GM21737 (cell line): Measurements from ENCODE around the gene KMT2E.
A peak's percentile ranks its signal among the peaks of the same experiment; 100 is the strongest.

Experiments used
- ATAC-seq: cut with Tn5 transposase; IDR thresholded peaks from one replicate; pipeline ENCODE4 v1.9.1; 2021; ENCODE audit warnings: mild to moderate bottlenecking, moderate library complexity; ENCODE audit not compliant: unreplicated experiment

Gene KMT2E

DNA sequence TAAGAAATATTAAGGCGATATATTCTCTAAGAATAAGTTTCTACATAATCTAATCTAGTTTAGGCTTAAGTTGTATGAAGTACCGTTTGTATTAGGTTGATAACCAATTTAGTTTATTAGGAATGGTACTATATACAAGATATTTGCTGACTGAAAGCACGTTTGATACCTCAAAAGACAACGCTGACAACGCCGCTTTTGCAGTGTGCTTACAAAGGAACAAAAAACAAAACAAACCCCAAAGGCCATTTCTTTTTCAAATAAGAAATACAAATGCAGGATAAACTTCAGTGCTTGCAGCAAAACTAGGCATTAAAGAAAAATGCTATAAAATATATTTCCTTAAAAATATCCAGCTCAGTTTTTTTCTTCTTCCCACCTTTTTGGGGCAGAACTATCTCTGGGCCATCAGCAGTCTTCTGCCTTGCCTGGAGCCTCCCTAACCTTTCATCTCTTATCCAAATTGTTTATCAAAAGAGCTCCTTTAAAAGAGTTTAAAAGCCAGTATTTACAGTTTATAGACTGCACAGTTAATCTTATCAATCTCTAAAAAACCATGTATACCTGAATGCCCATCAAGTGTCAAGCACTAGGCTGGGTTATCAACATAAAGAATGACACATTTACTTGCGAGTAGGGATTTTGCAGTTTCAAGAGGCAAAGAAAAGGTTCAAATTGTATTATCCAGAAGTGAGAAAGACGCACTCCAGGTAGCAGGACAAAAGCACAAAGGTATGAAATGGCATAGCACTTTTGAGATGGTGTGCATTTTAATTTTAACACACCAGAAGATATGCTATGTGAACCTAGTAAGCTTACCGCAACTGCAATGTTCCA, 4.1 kb upstream of the KMT2E start:
- no peak for ATAC-seq

DNA sequence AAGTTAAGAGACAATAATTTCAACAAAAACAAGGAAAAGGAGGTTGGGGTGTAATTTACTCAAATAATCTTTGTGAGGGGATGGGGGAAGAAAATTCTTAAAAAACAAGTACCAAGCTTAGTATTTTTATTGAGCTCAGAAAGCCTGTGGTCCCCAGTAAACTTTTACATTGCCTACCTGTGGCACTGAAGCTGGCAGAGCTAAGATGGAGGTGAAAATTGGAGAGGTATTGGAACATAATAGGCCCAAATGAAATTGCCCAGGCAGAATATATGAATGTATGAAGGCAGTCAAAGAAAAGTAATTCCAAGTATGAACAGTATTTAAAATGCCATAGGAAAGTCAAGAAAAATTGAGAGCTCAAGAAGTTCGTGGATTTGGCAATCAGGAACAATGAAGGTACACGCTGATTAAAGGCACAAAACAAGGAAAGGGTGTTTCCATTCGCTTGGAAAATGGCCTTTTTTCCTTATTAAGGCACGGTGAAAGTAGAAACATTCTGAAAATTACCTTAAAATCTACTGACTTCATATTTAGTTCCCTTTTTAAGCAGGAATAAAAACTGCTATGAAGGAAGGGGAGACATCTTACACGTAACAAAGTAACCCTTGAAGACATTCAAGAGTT, 3.4 kb upstream of the KMT2E start:
- no peak for ATAC-seq

DNA sequence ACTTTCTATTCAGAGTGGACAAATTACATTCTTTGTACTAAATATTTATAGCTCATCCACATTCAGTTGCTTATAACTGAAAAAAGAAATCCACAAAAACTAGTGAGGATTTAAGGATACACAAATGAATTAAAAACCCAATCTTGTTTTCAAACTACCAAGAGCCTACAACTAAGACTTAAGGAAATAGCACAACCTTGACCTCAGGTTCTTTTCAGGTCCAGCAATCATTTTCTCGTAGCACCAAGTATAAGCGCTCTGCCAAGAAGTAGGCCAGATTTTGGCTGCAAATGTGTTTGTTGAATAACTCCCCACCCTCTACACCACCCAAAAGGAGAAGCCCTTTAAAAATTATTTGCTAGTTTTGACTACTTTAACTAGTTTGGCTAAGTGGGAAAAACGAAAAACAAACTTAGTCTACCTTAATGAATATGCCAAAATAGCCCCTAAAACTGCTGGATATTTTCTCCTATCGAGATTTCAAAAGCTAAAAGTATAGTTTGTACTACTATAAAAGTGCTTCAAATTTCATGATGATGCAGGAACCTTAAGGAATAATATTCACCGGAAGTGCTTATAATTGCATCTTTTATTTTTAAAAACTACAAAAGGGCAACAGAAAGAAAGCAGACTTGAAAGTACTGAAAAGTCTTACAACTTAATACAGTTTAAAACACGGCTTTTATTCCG, 2.7 kb upstream of the KMT2E start:
- ATAC-seq: no peak

DNA sequence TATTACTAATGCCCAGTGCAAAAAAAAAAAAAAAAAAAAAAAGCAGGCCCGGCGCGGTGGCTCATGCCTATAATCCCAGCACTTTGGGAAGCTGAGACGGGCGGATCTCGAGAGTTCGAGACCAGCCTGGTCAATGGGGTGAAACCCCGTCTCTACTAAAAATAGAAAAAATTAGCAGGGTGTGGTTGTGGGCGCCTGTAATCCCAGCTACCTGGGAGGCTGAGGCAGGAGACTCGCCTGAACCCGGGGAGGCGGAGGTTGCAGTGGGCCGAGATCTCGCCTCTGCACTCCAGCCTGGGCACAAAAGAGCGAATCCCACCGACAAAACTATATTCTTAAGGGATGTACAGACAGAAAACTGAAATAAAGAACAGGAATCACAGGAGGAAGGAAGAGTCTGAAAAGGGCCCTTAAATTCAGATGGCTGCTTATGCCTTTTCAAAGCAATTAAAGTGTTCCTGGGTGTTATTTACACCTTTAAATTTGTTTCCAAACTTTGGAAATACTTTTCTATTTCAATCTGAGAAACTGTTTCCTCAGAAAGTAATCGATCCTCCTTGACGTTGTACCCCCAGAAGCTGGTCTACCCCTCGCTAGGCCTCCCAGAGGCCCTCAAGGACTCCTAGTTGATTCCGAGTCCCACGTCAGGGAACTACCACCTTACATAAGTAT, 2.0 kb upstream of the KMT2E start:
- ATAC-seq: no peak

DNA sequence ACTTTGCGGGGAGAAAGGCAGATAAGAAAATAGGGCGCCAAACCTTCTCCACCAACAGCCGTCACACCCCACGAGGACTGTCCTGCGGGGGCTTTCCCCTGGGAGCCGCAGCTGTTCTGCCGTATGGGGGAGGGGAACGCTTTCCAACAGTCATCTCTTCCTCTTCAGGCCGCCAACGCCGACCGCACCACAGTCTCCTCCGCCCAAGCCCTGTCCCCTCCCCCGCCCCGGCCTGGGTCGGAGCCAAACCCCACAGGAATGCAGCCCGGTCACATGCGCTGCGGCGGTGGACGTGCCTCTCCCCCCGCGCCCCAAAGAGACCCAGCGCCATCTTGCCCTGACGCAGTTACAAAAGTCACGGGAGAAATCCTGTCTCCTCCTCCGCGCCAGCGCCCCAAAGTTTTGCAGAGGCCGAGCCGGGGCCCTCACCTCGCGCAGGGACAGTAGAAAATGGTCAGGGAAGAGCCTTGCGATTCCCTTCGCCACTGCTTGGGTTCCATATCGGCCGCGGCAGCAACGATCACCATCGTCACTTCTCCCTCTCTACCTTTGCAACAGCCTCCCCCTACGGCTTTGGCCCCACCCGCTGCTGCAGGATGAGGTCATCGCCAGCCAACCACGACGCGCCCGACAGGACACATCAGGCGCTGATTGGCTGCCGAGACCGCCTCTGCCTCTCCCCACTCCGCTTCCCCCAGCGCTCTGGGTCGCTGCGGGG, 1.3 kb upstream of the KMT2E start:
- peak; percentile 63 for ATAC-seq

DNA sequence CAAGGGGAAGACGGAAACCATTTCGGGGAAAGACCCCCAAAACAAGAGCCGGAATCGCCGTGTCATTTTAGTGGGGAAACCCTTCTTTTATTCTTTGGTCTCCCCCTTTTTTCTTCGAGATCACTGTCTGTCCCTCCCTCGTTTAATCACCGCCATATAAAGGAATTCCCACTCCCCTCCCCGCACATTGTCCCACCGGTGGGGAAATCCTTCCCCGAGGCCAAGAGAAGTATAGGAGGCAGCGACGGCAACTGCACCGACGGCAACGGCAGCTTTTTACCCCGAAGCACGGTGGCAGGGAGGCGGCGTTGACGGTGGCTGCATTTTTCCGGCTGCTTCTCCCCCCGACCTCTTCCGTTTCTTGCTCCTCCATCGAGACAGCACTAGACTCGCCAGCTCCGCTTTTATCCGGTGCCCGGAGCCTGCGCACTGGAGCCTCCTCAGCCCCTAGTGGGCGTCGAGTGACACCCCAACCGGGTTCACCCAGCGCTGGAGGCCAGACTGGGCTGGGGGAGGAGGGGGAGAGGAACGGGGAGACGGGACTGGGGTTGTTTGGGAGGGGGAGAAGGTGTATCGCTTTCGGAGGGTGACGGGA, 687 bp upstream of the KMT2E start:
- ATAC-seq: peak; percentile 44

DNA sequence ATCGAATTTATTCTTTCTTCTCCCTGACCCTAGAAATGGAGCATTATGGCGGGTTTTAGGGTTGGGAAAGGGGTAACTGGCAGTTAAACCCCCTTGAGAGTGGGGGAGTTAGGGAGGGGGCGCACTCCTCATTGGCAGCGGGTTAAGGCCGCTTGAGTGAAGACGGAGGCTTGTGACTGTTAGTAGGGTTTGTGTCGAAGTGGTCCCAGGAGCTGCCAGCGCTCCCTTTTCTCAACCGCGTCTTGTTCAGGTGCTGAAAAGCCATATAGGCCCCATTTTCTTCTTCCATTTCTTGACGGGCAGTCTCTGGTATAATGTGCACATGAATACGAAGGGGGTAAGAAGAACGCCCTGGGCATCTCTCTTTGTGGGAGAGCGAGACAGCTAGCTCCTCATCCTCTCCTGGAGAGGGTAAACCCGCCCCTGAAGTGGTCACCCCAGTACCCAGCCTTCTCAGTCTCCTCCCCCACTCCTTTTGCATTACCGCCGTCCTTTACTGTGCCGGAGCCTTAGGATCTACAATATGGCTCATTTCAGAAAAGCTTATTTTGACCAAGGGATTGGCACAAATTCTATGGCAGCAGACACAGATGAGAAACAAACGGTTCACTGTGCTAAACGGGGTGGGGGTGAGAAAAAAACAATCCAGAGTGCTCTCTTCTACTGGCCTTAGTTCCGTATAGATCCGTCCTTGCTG, 836 bp downstream of the KMT2E start:
- no peak for ATAC-seq

DNA sequence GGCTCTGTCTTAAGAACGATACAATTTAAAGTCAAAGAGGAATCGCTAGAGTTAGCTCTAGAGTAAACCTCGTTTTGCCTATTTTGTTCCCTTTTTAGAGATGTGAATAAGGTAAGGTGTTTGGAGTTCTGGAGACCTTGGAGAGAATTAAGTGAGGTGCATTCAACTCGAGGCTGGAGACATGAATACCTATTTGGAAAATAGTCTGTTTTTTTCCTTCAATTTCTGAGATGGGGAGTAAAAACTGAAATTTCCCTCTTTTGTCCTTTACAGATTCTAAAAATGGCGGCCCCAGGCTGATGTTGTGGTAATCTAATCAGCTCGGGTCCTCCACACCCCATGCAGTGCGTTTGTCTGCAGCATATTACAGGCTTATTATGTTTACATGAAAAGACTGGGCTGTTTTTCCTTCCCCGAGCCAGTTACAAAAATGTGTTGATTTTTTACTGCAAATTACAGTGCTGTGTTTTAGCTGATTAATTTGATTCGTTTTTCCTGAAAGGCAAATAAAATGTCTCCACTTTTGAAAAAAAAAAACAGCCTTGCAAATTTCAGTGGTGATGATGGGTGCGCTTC, 1.5 kb downstream of the KMT2E start:
- ATAC-seq: no peak

DNA sequence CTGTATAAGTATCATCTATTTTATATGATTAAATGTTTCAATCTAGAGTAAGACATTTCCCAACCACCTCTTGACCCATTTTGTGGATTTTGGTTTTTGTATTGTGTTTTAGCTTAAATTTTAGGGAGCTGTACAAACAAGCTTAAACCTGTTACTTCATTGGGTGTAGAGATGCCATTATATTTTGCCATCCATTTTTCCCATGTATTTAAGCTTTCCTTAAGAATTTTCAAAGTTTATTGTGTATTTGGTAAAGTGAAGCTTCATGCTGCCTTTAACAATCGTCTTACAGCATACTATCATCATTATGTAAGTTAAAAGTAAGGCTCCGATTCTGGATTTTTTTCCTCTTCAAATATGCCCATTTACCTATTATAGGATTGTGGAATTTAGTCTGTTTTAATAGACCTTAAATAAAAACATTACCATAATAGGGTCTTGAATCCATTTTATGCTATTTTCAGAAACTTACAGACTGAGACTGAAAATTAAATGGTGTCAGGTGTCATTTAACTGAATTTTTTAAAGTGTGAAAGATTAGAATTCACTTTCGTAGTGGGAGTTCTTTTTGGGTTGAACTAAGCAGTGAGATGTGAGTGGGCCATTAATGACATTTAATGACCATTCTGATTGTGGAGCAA, 2.2 kb downstream of the KMT2E start:
- ATAC-seq: no peak

DNA sequence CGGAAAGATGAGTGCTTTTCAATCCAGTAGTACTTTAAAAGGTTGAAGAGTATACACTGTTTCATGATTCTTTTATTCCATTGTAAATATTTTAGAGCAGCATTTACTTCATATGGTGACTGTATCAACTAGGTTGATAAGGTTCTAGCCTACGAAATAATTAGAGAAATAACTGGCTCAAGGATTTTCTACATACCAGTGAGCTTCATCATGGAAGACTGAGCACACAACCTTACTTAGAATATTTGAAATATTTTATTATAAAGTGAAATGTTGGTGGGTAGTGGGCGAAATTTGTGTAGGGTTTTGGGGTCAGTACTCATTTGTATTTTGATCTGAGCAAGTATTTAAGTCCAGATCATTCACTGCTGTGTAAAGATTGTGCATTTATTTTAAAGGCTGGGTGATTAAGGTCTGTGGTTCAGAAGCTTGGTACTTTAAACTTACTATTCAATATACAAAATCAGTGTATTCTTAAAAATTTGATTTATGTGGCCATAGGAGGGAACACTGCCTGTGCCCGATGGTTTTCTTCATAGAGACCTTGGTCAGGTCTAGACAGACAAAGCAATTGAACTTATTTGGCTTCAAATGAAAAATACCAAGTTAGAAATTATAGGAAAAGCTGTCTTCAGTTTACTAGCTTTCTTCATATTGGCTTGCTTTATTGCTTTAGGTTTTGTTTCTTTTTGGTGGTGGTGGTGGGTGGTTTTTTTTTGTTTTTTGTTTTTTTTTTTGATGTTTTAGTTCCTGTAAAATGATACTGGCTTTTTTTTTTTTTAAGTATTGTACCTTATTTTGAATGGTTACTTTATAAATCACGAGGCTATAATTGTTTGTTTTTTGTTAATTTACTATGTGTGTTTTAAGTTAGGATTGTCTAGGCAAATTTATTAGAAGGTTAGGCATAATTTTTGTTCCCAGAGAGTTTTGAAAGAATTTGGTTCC, 3.0 kb downstream of the KMT2E start:
- no peak for ATAC-seq

DNA sequence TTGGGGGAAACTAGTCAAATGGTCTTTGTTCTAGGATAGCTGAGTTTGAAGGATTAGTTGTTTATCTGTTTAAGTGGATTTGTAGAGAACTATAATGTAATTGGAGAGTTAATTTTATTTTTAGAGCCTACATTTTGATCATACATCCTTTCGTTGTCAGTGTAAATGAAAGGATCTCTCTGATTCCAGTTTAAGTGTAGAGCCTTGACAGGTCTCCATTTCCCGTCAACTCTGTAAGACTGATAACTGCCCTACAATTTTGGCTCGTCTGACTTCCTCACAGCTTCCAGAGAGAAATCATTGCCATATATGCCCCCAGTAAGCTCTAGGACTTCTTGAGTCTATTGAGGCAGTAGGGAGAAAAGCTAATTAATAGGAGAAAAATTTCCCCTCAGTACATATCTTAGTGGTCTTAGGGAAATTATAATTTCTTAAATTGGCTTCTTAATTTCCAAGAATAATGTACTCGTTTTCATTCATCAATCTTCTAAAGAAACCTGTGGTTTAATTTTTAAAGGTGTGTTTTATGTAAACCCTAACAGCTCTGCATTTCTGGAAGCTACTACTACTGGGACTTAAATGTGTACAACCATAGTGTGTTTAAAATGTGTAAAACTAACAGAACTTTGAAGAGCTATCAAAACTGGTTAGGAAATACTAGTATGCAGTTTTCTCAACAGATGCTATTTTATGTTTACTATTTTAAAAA, 3.8 kb downstream of the KMT2E start:
- ATAC-seq: no peak

DNA sequence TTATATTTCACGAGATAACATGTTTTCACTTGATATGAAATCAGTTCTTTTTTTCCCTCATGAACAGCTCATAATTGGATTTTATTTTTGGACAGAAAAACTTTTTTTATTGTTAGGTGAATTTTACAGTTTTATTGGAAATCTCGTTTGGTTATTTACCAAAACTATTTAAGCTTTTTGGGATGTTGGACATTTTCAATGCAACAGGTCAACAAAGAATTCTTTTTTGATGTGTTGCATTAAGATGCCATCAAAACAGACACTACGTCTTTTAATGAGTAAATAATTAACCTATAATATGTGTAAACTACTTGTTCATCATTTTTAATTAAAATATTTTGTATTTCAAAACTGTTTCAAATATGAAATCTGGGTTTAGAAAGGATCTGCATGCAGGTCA, 5.3 kb downstream of the KMT2E start:
- ATAC-seq: no peak

DNA sequence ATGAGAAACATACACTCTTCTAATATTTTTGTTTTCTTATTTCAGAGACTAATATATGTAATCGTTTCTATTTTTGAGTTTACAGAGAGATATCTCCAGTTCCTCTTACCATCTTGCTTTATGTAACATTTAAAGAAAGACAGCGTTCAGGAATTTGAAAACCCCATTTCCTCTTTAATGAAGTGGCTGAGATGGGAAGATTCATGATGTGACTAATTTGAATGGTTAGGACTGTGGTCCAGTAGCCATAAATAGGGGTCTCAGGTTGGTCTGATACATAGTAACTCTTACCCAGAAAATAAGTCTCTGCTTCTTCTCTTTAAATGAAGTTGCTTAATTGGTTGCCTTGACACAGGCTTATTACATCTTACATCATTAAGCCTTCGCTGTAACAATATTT, 6.9 kb downstream of the KMT2E start:
- no peak for ATAC-seq

DNA sequence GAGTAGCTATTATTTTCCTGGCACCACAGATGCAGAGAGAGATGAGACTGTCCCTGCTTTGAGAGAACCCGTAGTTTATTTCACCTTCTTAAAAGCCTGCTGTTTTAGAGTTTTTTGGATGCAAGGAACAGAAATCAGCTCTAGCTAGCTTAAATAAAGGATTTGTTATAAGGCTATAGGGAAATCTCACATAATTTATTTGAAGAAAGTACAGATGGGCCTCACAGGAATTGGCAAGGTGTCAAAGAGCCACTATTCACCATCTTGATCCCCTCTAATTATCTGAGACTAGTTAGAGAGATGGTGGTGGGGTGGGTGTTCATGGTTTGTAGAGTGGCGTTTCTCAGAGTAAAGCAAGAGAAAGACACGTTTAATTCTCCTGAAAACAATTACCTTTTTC, 7.3 kb downstream of the KMT2E start:
- no peak for ATAC-seq

DNA sequence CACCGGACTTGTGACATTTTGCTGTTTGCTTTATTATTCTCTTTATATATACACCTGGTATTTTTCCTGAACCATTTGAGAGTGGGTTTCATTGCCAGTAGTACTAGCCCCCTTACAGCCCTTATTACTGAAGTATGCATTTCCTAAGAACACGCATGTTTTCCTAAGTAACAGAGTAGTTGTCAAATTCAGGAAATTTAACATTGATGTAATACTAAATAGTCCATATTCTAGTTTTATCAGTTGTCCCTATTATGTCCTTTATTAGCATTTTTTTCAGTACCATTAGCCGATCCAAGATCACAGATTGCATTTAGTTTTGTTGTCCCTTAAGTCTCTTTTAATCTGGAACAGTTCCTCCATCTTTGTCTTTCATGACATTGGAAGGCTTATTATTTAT, 8.0 kb downstream of the KMT2E start:
- no peak for ATAC-seq

DNA sequence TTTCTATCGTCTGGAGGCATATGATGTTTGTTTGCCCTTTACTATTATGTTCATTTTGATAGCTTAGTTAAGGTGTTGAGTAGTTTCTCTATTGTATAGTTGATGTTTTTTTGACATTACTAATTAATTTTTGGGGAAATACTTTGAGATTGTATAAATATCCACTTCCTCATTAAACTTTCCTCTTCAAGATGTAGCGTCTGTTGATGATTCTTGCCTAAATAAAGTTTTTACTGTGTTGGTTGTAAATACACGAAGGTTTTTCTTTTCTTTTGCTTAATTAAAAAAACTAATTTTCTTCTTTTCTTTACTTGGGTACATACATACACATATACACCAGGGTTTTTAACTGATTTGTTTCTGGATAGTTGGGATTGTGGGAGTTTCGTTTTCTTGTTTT, 8.5 kb downstream of the KMT2E start:
- ATAC-seq: no peak

DNA sequence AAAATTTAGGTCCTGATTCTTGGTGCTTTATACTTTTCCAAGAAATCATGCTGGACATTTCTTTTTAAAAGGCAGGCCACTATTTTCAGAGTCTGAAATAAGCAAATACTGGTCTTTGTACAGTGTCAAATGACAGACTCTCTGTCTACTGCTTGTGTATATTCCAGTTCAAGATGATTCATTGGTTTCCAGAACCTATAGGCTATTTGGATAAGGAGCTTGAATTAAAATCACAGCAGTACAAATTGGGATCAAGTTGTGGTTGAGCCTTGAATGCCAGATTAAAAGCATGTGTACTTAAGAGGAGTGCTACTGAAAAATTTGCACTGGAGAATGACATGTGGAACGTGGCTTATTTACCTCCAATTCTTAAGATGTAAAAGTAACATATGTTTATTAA, 10.7 kb downstream of the KMT2E start:
- ATAC-seq: no peak
